Peyer's patch (tissue), 4 donors: Measurements from ENCODE around the gene GTF2F2. TPM values are rescaled to one million over a fixed set of nuclear protein-coding genes. Genes with fewer than 3 reads are reported as not detected.

Source experiments
- DNase-seq, 3 donors: peaks; one replicate each; pipeline ENCODE4 v3.0.0-alpha.2; 2017 to 2019
- H3K27ac ChIP-seq, 4 donors: fragments of 200-600 bp; sonication (generic); one replicate each; pipeline ENCODE4 v1.5.1; 2016 to 2019
- H3K27me3 ChIP-seq, 2 donors: fragments of 200-600 bp; sonication (generic); one replicate each; pipeline ENCODE4 v1.5.1; 2019
- H3K36me3 ChIP-seq, 3 donors: fragments of 200-600 bp; sonication (generic); one replicate each; pipeline ENCODE4 v1.5.1; 2016 to 2019
- H3K4me1 ChIP-seq, 4 donors: fragments of 200-600 bp; sonication (generic); one replicate each; pipeline ENCODE4 v1.5.1; 2016 to 2019
- H3K4me3 ChIP-seq, 4 donors: fragments of 200-600 bp; sonication (generic); 1 replicate in 3 of 4; 2 replicates in 1 of 4; pipeline ENCODE4 v1.5.1; 2016 to 2019; ENCODE audit warnings: mild to moderate bottlenecking in 1 of 4
- H3K9me3 ChIP-seq, 4 donors: fragments of 200-600 bp; sonication (generic); one replicate each; pipeline ENCODE4 v1.5.1; 2016 to 2019; ENCODE audit warnings: mild to moderate bottlenecking in 1 of 4
- POLR2A ChIP-seq, 2 donors: fragments of 450-650 bp; IDR thresholded peaks; one replicate each; pipeline ENCODE4 v1.5.1; 2017; ENCODE audit warnings: antibody characterized with exemption in 2 of 2, mild to moderate bottlenecking in 2 of 2, moderate library complexity in 2 of 2
- total RNA-seq, 4 donors: library from RNA; depleted of rRNA; stranded (reverse); fragments of >200 nt; gene quantifications; one replicate each; pipeline ENCODE4 v1.1.0, GENCODE V29; 2016
- TF ChIP-seq, protein P1 (sequence below), 6 experiments: fragments of 450-650 bp in 4 of 6; fragments of 200-600 bp in 2 of 6; sonication (generic) in 1 of 6; IDR thresholded peaks; one replicate each; pipeline ENCODE4 v1.5.1; 2017 to 2019; ENCODE audit warnings: antibody characterized with exemption in 6 of 6, mild to moderate bottlenecking in 3 of 6, moderate library complexity in 1 of 6

GTF2F2 gene
- total RNA-seq, 4 donors from 2014 or later: 8.2 to 14.0 (median 12.4) TPM

DNA sequence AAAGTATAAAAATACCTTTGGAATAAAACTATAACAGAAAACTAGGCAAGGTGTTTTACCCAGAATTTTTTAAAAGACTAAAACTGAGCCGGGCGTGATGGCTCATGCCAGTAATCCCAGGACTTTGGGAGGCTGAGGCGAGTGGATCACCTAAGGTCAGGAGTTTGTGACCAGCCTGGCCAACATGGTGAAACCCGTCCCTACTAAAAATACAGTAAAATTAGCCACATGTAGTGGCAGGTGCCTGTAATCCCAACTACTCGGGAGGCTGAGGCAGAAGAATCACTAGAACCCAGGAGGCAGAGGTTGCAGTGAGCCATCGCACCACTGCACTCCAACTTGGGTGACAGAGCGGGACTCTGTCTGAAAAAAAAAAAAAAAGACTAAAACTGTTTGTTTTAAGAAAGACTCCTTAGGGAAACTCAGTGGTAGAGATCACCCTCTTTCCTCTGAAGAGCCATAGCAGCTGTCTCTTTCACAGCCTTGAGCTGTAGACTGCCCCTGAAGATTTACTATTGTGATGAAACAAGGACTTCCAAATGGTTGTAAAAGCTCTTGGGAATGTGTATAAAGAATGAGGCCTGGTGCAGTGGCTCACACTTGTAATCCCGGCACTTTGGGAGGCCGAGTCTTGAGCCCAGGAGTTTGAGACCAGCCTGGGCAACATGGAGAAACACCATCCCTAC, 95.2 kb downstream of the GTF2F2 start:
- no peak for DNase-seq
- Histone ChIP-seq H3K36me3 (no peaks in the 10 kb centered on the region), H3K9me3 (no peaks in the 10 kb centered on the region), H3K4me1 (no peaks in the 10 kb centered on the region), H3K27me3 (no peaks in the 10 kb centered on the region), H3K27ac (no peak overlapping the region), H3K4me3 (no peak overlapping the region)
- no peak for TF ChIP-seq POLR2A (IDR thresholded peaks at IDR 0.05)
- TF ChIP-seq, protein P1, sequence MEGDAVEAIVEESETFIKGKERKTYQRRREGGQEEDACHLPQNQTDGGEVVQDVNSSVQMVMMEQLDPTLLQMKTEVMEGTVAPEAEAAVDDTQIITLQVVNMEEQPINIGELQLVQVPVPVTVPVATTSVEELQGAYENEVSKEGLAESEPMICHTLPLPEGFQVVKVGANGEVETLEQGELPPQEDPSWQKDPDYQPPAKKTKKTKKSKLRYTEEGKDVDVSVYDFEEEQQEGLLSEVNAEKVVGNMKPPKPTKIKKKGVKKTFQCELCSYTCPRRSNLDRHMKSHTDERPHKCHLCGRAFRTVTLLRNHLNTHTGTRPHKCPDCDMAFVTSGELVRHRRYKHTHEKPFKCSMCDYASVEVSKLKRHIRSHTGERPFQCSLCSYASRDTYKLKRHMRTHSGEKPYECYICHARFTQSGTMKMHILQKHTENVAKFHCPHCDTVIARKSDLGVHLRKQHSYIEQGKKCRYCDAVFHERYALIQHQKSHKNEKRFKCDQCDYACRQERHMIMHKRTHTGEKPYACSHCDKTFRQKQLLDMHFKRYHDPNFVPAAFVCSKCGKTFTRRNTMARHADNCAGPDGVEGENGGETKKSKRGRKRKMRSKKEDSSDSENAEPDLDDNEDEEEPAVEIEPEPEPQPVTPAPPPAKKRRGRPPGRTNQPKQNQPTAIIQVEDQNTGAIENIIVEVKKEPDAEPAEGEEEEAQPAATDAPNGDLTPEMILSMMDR (IDR thresholded peaks at IDR 0.05): no peak

DNA sequence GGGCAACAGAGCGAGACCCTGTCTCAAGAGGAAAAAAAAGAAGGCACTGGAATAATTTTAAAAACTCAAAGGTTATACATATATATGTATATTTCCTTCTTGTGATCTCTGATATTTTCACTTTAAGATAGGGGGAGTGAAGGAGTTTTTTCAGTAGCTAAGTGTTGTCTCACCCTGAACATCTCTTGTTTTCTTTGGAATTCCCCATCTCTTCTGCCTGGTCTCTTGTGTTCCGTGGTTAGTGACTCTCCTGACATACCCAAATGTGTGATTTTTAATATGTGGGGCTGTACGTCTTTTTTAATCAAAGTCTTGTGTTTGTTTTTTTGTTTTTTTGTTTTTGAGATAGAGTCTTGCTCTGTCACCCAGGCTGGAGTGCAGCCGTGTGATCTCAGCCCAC, 95.9 kb downstream of the GTF2F2 start:
- no peaks in the 10 kb centered on the region for H3K36me3 ChIP-seq
- no peaks in the 10 kb centered on the region for H3K27me3 ChIP-seq
- no peaks in the 10 kb centered on the region for H3K9me3 ChIP-seq
- DNase-seq: no peak
- no peak overlapping the region for H3K27ac ChIP-seq
- no peak for TF ChIP-seq POLR2A (IDR thresholded peaks at IDR 0.05)
- TF ChIP-seq, protein P1 (IDR thresholded peaks at IDR 0.05): no peak
- no peak overlapping the region for H3K4me3 ChIP-seq
- H3K4me1 ChIP-seq: no peaks in the 10 kb centered on the region

DNA sequence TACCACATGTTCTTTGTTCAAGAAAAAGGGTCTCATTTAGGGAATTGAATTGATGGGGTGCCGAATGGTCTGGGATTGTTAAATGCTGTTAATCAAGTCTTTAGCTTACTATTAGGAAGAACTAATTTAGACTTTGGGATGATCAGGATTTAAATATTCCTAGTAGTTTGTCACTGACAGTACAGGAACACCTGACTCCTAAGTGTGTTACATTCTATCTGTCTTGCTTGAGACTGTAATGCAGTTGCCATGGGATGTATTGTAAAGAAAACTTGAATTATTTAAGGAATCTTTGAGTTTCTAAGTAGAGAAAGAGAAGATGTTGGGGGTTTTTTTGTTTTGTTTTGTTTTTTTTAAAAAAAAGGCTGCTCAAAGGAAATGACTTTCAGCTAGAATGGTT, 98.4 kb downstream of the GTF2F2 start:
- no peak overlapping the region for H3K27ac ChIP-seq

DNA sequence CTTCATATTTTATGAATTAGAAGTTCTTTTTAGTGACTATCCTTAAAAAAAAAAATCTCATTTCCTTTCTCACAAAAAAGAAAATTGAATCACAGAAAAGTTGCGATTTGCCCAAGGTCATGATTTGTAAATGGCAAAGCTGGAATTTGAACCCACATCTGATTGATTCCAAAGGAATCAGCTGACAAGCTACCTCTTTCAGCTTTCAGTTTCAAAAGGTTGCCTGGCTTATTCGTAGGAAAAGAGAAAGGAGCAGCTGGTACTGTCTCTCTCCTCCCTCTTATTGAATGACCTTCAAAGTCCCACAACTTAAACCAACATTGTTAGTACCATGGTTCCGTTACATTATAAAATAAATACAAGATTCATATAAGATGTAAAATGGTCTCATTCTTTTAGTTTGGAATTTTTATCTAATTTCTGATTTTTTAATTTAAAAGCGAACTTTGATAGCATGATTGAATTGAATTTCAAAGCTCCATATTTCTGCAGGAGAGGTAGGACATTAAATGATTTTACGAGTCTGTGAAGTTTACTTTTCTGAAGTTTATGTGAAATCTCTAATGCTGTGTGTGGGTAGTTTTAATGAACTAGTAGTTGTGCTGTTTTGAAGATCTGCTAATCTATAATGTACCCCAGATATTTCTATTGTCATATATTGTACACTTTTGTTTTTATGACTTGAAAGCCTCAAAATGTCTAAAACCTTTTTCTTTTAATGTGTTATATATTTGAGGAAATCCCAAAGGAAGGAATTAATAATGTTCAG, 99.0 kb downstream of the GTF2F2 start:
- Histone ChIP-seq H3K27me3 (no peaks in the 10 kb centered on the region), H3K27ac (peak overlapping the region in 2 of 4 donors; percentile 46 to 50), H3K4me3 (peak overlapping the region in 1 of 4 donors; percentile 4), H3K36me3 (no peaks in the 10 kb centered on the region), H3K9me3 (no peaks in the 10 kb centered on the region), H3K4me1 (no peaks in the 10 kb centered on the region)
- DNase-seq: no peak
- TF ChIP-seq, protein P1 (IDR thresholded peaks at IDR 0.05): no peak
- TF ChIP-seq POLR2A (IDR thresholded peaks at IDR 0.05): no peak

More for the DNA sequence above, 98.4 kb downstream of the GTF2F2 start:
- Histone ChIP-seq H3K9me3 (no peaks in the 10 kb centered on the region), H3K27me3 (no peaks in the 10 kb centered on the region), H3K4me3 (no peak overlapping the region), H3K36me3 (no peaks in the 10 kb centered on the region), H3K4me1 (no peaks in the 10 kb centered on the region)
- DNase-seq: no peak
- TF ChIP-seq POLR2A (IDR thresholded peaks at IDR 0.05): no peak
- TF ChIP-seq, protein P1 (IDR thresholded peaks at IDR 0.05): no peak

DNA sequence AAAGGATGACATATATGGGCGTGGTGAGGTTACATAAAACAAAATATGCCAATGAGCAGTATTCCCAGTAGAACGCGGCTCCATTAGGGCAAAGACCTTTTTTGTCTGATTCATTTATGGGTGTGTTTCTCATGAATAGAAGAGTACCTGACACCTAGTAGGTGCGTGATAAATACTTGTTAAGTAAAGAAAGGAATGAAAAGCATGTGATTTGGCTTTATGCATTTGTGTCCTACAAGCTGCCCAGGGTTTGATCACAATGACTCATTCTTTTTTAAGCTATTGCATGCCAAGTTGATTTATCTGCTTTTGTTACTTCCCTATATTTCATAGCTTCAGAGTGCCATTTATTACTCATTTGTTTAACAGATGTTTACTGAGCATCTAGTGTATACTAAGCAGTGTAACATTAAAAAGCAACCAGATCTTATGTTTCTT, 99.6 kb downstream of the GTF2F2 start:
- no peaks in the 10 kb centered on the region for H3K27me3 ChIP-seq
- no peaks in the 10 kb centered on the region for H3K4me1 ChIP-seq
- no peaks in the 10 kb centered on the region for H3K36me3 ChIP-seq
- H3K27ac ChIP-seq: peak overlapping the region in 2 of 4 donors; percentile 46 to 50
- no peak overlapping the region for H3K4me3 ChIP-seq
- no peak for DNase-seq
- no peaks in the 10 kb centered on the region for H3K9me3 ChIP-seq
- no peak for TF ChIP-seq POLR2A (IDR thresholded peaks at IDR 0.05)
- TF ChIP-seq, protein P1 (IDR thresholded peaks at IDR 0.05): no peak
